Activated CD8-positive, alpha-beta T cell treated with anti-CD3 and anti-CD28 coated beads, Interleukin-2, amount 10 ng/mL, durations not matched to agents 7 days and 5 days (primary cell): ENCODE measurements around the gene SNX25. TPM values are rescaled to one million over a fixed set of nuclear protein-coding genes. Genes with fewer than 3 reads are reported as not detected.

ENCODE experiments used
- ATAC-seq: fragments of 150-1000 bp; cut with Tn5 transposase; one replicate; pipeline ENCODE4 v1.10.0; 2021; ENCODE audit warnings: moderate library complexity
- CTCF ChIA-PET: fragments of 350-600 bp; sonication (Branson Sonifier 250); formaldehyde crosslinking; loops from one replicate; lab custom pipeline; 2021; ENCODE audit warnings: antibody characterized with exemption; lab: Charles Lee
- POLR2A ChIA-PET: fragments of 350-600 bp; sonication (Branson Sonifier 250); formaldehyde crosslinking; loops from one replicate; lab custom pipeline; 2021; ENCODE audit warnings: antibody characterized with exemption; lab: Charles Lee
- DNase-seq: peaks from one replicate; pipeline ENCODE4 v3.0.0-alpha.2; 2020
- H3K27ac Mint-ChIP-seq: one replicate; pipeline ENCODE4 v1.8.0; 2021; ENCODE audit warnings: mild to moderate bottlenecking, mixed read lengths
- H3K27me3 Mint-ChIP-seq: one replicate; pipeline ENCODE4 v1.8.0; 2021; ENCODE audit warnings: low read depth, mixed read lengths
- H3K36me3 Mint-ChIP-seq: one replicate; pipeline ENCODE4 v1.8.0; 2021; ENCODE audit warnings: low read depth, mixed read lengths
- H3K4me1 Mint-ChIP-seq: one replicate; pipeline ENCODE4 v1.8.0; 2021; ENCODE audit warnings: low read depth, mixed read lengths
- H3K4me3 Mint-ChIP-seq: one replicate; pipeline ENCODE4 v1.8.0; 2021; ENCODE audit warnings: mild to moderate bottlenecking, mixed read lengths
- H3K9me3 Mint-ChIP-seq: one replicate; pipeline ENCODE4 v1.8.0; 2022; ENCODE audit warnings: mixed read lengths; ENCODE audit not compliant: insufficient read depth
- total RNA-seq, 2 experiments: library from RNA; stranded (reverse); gene quantifications; one replicate each; pipeline ENCODE4 v1.2.3, GENCODE V29; 2021

SNX25 gene
- total RNA-seq, 2 experiments from 2014 or later, result 16.6 to 16.7 TPM

- Mint-ChIP-seq H3K27ac (no peak overlapping the region), H3K9me3 (no peaks in the 10 kb centered on the region), H3K36me3 (peaks cover 3% of the 10 kb centered on the region), H3K4me3 (no peak overlapping the region), H3K4me1 (no peaks in the 10 kb centered on the region), H3K27me3 (no peaks in the 10 kb centered on the region)
- POLR2A ChIA-PET, result no interaction called here
- DNase-seq (no peak), ATAC-seq (no peak)
- CTCF ChIA-PET, result no interaction called here
Observed at GRCh38 chr4:185219551-185220344, 10.3 kb downstream of the SNX25 start.

- no peak overlapping the region for H3K4me3 Mint-ChIP-seq
- H3K36me3 Mint-ChIP-seq, result peaks cover 3% of the 10 kb centered on the region
- ChIA-PET CTCF (no interaction called here), POLR2A (no interaction called here)
- no peak for ATAC-seq
- no peaks in the 10 kb centered on the region for H3K4me1 Mint-ChIP-seq
- DNase-seq, result no peak
- no peak overlapping the region for H3K27ac Mint-ChIP-seq
- no peaks in the 10 kb centered on the region for H3K9me3 Mint-ChIP-seq
- H3K27me3 Mint-ChIP-seq, result no peaks in the 10 kb centered on the region
Observed at GRCh38 chr4:185221491-185221890, 12.1 kb downstream of the SNX25 start.

- CTCF ChIA-PET, result no interaction called here
- Mint-ChIP-seq H3K36me3 (peaks cover 3% of the 10 kb centered on the region), H3K27me3 (no peaks in the 10 kb centered on the region), H3K4me1 (no peaks in the 10 kb centered on the region), H3K27ac (no peak overlapping the region), H3K9me3 (no peaks in the 10 kb centered on the region), H3K4me3 (no peak overlapping the region)
- ATAC-seq (no peak), DNase-seq (no peak)
- POLR2A ChIA-PET, result no interaction called here
Observed at GRCh38 chr4:185221912-185222311, 12.5 kb downstream of the SNX25 start.

GRCh38 chr4:185222598-185222997, 13.2 kb downstream of the SNX25 start:
- POLR2A ChIA-PET, result no interaction called here
- no peak overlapping the region for H3K27ac Mint-ChIP-seq
- ATAC-seq, result no peak
- no peaks in the 10 kb centered on the region for H3K27me3 Mint-ChIP-seq
- H3K4me3 Mint-ChIP-seq, result no peak overlapping the region
- no peak for DNase-seq
- peaks cover 3% of the 10 kb centered on the region for H3K36me3 Mint-ChIP-seq
- CTCF ChIA-PET, result no interaction called here
- no peaks in the 10 kb centered on the region for H3K4me1 Mint-ChIP-seq
- H3K9me3 Mint-ChIP-seq, result no peaks in the 10 kb centered on the region

GRCh38 chr4:185224597-185224996, 15.2 kb downstream of the SNX25 start:
- no peaks in the 10 kb centered on the region for H3K9me3 Mint-ChIP-seq
- no peak overlapping the region for H3K4me3 Mint-ChIP-seq
- ChIA-PET CTCF (no interaction called here), POLR2A (no interaction called here)
- H3K4me1 Mint-ChIP-seq, result no peaks in the 10 kb centered on the region
- peaks cover 3% of the 10 kb centered on the region for H3K36me3 Mint-ChIP-seq
- no peak for ATAC-seq
- H3K27me3 Mint-ChIP-seq, result no peaks in the 10 kb centered on the region
- no peak for DNase-seq
- no peak overlapping the region for H3K27ac Mint-ChIP-seq

- no peak overlapping the region for H3K4me3 Mint-ChIP-seq
- POLR2A ChIA-PET, result no interaction called here
- H3K27me3 Mint-ChIP-seq, result no peaks in the 10 kb centered on the region
- no peak overlapping the region for H3K27ac Mint-ChIP-seq
- no peak for ATAC-seq
- no peak for DNase-seq
- CTCF ChIA-PET, result no interaction called here
- H3K4me1 Mint-ChIP-seq, result no peaks in the 10 kb centered on the region
- H3K9me3 Mint-ChIP-seq, result no peaks in the 10 kb centered on the region
- H3K36me3 Mint-ChIP-seq, result peaks cover 3% of the 10 kb centered on the region
Observed at GRCh38 chr4:185225940-185226339, 16.5 kb downstream of the SNX25 start.

- ATAC-seq, result no peak
- Mint-ChIP-seq H3K4me1 (no peaks in the 10 kb centered on the region), H3K9me3 (no peaks in the 10 kb centered on the region), H3K27ac (no peak overlapping the region), H3K4me3 (no peak overlapping the region), H3K36me3 (no peaks in the 10 kb centered on the region), H3K27me3 (no peaks in the 10 kb centered on the region)
- no peak for DNase-seq
- ChIA-PET POLR2A (no interaction called here), CTCF (interaction anchor here (1.1 kb wide), 1 partner anchor 79 kb away, joined by 4 read pairs; no protein-coding TSS in a partner anchor)
Observed at GRCh38 chr4:185227131-185227551, 17.7 kb downstream of the SNX25 start.

GRCh38 chr4:185227713-185228278, 18.4 kb downstream of the SNX25 start:
- Mint-ChIP-seq H3K4me3 (no peak overlapping the region), H3K27me3 (no peaks in the 10 kb centered on the region), H3K9me3 (no peaks in the 10 kb centered on the region), H3K27ac (no peak overlapping the region), H3K4me1 (no peaks in the 10 kb centered on the region), H3K36me3 (no peaks in the 10 kb centered on the region)
- ChIA-PET CTCF (no interaction called here), POLR2A (no interaction called here)
- no peak for ATAC-seq
- DNase-seq, result no peak

- no peaks in the 10 kb centered on the region for H3K4me1 Mint-ChIP-seq
Observed at GRCh38 chr4:185229021-185229818, 19.8 kb downstream of the SNX25 start.

GRCh38 chr4:185232370-185232769, 23.0 kb downstream of the SNX25 start:
- ChIA-PET CTCF (no interaction called here), POLR2A (no interaction called here)
- H3K36me3 Mint-ChIP-seq, result no peaks in the 10 kb centered on the region
- no peak overlapping the region for H3K27ac Mint-ChIP-seq
- H3K4me3 Mint-ChIP-seq, result no peak overlapping the region
- H3K27me3 Mint-ChIP-seq, result no peaks in the 10 kb centered on the region
- no peaks in the 10 kb centered on the region for H3K9me3 Mint-ChIP-seq
- H3K4me1 Mint-ChIP-seq, result no peaks in the 10 kb centered on the region
- DNase-seq, result no peak
- ATAC-seq, result no peak

More at GRCh38 chr4:185229021-185229818, 19.8 kb downstream of the SNX25 start:
- Mint-ChIP-seq H3K4me3 (no peak overlapping the region), H3K36me3 (no peaks in the 10 kb centered on the region), H3K27me3 (no peaks in the 10 kb centered on the region), H3K9me3 (no peaks in the 10 kb centered on the region), H3K27ac (no peak overlapping the region)
- ChIA-PET CTCF (no interaction called here), POLR2A (no interaction called here)
- DNase-seq (no peak), ATAC-seq (no peak)

GRCh38 chr4:185235119-185235842, 25.9 kb downstream of the SNX25 start:
- ATAC-seq (no peak), DNase-seq (no peak)
- H3K36me3 Mint-ChIP-seq, result peaks cover 8% of the 10 kb centered on the region
- H3K4me3 Mint-ChIP-seq, result no peak overlapping the region
- CTCF ChIA-PET, result no interaction called here
- no peaks in the 10 kb centered on the region for H3K9me3 Mint-ChIP-seq
- no peaks in the 10 kb centered on the region for H3K4me1 Mint-ChIP-seq
- no peaks in the 10 kb centered on the region for H3K27me3 Mint-ChIP-seq
- POLR2A ChIA-PET, result no interaction called here
- no peak overlapping the region for H3K27ac Mint-ChIP-seq
